HG02852 (cell line): ENCODE measurements around the gene CCDC24.

Source experiments
- ATAC-seq: cut with Tn5 transposase; IDR thresholded peaks from one replicate; pipeline ENCODE4 v1.9.1; 2021; ENCODE audit warnings: mild to moderate bottlenecking, moderate library complexity; ENCODE audit not compliant: unreplicated experiment

Gene CCDC24

DNA sequence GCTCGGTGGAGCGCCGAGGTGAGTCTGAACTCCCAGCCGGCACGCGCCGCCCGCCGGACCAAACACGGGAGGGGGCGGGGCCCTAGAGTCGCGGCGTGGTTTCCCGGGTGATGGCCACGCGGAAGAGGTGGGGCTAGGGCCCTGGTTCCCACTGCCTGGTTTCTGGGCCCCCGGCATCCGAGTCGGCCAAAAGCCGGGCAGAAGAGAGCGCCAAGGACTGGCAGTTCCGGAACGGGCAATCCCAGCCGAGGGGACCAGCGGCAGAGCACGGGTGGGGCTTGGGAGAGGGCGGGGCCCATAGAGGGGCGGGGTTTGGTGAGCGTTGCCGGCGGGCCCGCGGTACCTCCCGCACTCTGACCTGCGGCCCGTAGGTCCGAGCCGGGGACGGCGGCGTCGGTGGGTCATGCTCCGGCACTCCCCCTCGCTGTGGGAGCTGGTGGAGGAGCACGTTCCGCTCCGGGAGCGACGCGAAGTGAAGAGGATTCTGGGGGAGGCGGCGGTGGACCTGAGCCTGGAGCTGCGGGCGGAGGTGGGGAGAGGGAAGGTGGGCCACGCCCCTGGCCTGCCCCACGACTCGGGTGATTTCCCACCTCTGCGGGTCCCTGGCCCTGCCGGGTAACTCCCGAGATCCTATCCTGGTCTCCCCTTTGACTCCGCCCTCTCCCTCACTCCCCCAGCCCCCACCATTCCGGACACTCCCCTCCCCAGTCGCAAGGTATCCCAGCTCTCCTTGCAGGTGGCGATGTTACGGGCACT is at the start of gene CCDC24:
Gene CCDC24, plus strand, starts transcription at position 124 of the 756 bp plus-strand sequence. Its CDS starts 280 bp downstream, at position 404.
- peak; percentile 87 for ATAC-seq

DNA sequence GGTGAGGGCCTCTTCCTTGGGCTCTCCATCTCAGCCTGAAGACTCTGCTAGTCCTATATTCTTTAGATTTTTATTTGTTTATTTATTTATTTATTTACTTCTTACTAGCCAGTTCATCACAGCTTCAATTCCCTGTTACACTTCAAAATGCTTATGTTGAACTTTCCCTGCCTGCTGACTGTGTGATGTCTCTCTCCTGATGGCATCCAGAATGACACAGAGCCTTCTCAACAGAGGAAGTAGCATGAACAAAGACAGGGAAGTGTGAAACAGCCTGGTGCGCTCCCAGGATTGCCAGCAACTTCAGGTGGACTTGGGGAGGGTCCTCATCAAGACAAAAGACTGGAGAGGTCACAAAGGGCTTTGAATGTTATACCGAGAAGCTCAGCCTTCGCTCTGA is 49.0 kb upstream of the CCDC24 start:
- ATAC-seq = no peak

- ATAC-seq = no peak
These were observed 46.5 kb upstream of the CCDC24 start for GRCh38 chr1:43944860-43945259.

DNA sequence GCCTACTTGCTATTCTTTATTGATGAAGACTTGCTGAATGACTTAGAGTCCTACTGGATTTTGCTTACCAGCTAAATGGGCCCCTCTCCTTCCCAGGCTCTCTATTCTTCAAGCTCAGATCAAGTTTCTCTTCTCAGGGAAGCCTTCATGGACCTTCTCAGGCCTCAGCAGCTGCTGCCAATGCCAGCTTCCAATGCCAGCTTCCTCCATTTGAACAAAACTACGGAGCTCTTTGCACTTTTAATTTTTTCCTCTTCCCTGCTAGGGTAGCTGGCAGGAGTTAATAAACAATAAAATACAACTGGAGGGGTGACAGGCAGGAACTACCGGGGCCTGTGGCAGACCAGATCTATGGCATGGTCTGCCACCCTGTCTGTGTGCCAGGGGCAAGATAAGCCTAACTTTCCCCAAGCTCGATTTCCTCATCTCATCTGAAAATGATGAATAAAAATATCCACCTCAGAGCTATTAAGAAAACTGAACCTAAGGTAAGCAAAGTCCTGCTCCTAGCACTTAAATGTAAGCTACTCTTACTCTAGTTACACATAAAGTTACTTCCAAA is 45.6 kb upstream of the CCDC24 start:
- no peak for ATAC-seq

- ATAC-seq = peak; percentile 91
These were observed 45.0 kb upstream of the CCDC24 start, which contains the start of gene IPO13 for GRCh38 chr1:43946236-43947060. Gene IPO13, plus strand, starts transcription at chr1:43946950. Its CDS starts 651 bp downstream, at chr1:43947601.

DNA sequence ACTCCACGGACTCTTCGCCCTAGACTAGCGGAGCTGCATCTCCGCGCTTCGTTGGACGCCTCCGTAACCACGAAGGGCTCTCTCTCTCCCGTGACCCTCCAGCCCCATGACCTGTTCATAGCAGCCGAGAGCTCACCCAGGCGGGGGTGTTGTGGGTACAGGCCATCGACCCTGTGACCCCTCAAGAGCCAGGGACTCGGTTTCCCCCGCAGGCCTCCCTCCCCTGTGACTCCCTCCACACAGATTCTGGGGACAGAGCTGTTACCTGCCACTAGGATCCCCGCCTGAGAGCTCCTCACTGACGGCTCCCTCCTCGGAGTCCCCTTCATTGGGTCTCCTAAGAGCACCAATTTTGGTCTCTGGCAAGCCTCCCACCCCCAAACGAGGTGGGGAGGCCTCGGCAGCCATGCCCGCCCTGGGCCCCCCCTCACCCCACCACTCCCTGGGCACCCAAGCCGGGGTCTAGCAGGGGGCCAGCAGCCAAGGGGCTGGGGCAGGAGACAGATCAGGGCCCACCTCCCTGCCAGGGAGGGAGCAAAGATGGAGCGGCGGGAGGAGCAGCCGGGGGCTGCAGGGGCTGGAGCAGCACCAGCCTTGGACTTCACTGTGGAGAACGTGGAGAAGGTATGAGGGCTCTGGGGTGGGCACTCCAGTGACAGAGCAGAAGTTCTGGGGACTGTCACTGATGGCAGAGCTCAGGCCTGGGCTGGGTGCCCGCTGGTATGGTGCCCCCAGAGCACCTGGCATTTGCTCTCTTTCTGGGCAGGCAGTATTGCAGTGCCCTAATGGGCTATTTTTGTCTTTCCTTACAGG is 44.1 kb upstream of the CCDC24 start:
- peak; percentile 21 for ATAC-seq

- no peak for ATAC-seq
These were observed 43.4 kb upstream of the CCDC24 start for GRCh38 chr1:43947874-43948437.

DNA sequence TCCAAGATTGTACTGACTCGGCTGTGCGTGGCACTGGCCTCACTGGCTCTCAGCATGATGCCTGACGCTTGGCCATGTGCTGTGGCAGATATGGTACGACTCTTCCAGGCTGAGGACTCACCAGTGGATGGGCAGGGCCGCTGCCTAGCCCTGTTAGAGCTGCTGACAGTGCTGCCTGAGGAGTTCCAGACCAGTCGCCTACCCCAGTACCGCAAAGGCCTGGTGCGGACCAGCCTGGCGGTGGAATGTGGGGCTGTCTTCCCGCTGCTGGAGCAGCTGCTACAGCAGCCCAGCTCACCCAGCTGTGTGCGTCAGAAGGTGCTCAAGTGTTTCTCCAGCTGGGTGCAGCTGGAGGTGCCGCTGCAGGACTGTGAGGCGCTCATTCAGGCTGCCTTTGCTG is 41.7 kb upstream of the CCDC24 start:
- ATAC-seq = no peak

GRCh38 chr1:43951021-43951985 is 40.1 kb upstream of the CCDC24 start:
- ATAC-seq = no peak

- no peak for ATAC-seq
These were observed 38.6 kb upstream of the CCDC24 start for GRCh38 chr1:43952731-43953346.

DNA sequence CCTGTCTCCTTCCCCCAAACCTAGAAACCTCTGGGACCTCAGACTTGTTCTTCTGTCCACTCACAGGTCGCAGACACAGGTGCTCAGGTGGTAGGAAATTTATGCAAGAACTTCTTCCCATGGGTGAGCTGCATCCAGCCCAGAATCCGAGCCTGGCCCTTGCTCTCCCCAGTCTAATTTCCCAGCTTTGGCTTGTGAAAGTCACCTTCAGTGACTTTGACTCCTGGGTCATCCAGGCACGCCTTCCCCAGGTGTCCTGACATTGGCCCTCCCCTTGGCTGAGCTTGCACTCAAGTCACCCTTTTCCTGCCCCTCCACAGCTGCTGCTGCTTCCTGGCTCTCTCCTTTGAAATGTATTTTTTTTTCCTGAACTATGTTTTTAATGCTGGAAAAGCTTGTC is 38.0 kb upstream of the CCDC24 start:
- ATAC-seq = no peak

- ATAC-seq = no peak
These were observed 37.4 kb upstream of the CCDC24 start for GRCh38 chr1:43954036-43954435.

DNA sequence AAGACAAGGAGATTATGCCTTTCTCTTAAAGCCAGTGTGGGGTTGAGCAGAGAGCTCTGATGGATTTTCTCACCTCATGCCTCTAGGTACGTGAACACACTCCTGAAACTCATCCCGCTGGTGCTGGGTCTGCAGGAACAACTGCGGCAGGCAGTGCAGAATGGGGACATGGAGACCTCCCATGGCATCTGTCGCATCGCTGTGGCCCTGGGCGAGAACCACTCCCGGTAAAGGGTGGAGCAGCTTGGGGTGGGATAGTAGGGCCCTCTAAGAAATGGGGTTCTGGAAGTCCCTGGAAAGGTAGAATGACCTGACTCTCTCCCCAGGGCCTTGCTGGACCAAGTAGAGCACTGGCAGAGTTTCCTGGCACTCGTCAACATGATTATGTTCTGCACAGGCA is 35.2 kb upstream of the CCDC24 start:
- ATAC-seq = no peak

GRCh38 chr1:43957407-43958040 is 33.9 kb upstream of the CCDC24 start:
- no peak for ATAC-seq

GRCh38 chr1:43958351-43959255 is 32.8 kb upstream of the CCDC24 start:
- no peak for ATAC-seq

GRCh38 chr1:43960798-43961197 is 30.6 kb upstream of the CCDC24 start:
- no peak for ATAC-seq

DNA sequence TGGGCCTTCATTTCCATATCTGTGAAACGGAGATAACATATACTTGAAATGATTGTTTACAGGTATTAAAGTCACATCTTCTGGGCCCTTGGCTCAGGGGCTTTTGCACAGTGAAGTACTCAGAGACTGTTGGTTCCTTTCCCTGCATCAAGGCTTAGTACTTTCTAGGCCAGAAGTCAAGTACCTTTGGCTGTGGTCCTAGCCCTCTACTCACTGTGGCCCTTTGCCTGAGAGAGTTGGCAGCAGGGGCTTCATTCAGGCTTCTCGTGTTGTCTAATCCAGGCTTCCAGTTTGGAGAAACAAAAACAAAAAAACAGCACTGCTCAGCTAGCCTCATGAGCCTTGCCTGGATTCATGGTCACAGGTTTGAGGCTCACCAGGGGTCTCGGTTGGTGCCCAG is 29.7 kb upstream of the CCDC24 start:
- no peak for ATAC-seq
